HG03521 (cell line): ENCODE results near the gene DNM2.
"Not testable (repeated sequence)": the region's sequence is repeated elsewhere in the genome, so short reads cannot be mapped to it uniquely, and the experiment has no call there.

Source experiments
- ATAC-seq: cut with Tn5 transposase; IDR thresholded peaks from one replicate; pipeline ENCODE4 v1.9.1; 2021; ENCODE audit warnings: mild to moderate bottlenecking, moderate library complexity; ENCODE audit not compliant: unreplicated experiment

Gene DNM2

DNA sequence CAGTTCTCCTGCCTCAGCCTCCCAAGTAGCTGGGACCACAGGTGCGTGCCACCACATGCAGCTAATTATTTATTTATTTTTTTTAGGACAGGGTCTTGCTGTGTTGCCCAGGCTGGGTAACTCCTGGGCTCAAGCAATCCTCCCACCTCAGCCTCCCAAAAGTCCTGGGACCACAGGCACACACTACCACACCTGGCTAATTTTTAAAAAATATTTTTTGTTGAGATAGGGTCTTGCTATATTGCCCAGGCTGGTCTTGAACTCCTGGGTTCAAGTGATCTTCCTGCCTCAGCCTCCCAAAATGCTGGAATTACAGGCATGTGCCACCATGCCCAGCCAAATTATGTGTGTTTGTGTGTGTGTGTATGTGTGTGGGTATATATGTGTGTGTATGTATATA is 139.0 kb downstream of the DNM2 start:
- not testable (repeated sequence) for ATAC-seq

DNA sequence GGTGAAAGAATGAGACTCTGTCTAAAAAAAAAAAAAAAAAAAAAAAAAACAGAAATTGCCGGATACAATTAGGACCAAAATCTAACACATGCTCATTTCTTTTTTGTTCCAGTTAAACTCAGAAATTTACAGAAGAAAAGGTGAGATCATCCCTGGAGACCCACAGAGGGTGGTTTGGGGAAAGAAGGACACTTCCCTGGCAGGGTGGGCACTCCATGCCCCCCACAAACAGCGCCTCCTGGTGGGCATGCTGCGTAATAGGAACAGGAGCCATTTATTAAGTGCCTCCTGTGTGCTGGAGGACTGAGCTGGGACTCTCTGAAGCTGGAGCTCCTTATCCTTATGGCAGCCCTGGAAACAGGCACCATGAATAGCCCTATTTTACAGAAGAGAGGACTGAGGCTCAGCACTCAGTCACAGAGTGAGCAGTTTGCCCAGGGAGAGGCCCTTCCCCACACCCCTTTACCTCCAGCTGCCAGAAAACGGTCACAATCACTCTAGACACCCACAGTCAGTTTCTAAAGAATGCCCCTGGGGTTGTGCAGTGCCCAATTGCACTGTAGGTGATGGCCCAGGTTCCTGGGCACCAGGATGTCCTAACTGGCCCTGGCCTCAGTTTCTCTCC is 140.4 kb downstream of the DNM2 start:
- ATAC-seq, result no peak

DNA sequence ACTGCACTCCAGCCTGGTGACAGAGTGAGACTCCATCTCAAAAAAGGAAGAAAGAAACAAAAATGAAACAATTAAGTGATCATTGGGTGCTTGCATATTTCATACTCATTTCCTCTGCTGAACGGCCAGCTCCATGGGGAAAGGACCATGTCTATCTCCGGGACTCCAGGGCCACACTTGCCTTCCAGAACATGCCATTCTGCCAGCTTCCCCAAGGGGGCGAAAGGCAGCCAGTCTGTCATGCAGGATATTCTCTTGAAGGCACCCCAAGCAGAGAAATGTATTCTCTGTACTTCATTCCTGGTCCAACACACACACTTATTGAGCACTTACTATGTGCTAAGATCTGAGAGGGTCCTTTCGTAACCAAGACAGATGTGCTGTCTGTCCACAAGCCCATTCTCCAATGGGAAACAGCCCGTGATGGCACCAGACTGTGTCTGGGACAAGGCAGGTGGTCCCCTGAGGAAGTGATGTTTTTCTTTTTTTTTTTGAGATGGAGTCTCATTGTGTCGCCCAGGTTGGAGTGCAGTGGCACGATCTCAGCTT is 143.3 kb downstream of the DNM2 start:
- ATAC-seq, result no peak

DNA sequence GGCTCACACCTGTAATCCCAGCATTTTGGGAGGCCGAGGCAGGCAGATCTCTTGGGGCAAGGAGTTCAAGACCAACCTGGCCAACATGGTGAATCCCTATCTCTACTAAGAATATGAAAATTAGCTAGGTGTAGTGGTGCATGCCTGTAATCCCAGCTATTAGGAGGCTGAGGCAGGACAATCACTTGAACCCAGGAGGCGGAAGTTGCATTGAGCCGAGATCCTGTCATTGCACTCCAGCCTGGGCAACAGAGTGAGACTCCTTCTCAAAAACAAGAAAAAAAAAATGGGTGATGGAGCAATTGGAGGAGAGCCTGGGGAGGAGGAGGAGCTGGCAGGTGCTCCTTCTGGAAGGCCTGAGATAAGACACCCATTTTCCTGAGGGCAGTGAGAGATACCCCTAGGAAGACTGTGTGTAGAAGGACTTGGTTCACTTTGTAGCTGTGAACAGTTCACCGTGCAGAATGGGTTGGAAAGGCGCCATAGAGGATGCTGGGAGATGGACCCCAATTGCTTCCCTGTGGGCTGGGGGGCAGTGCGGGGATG is 144.8 kb downstream of the DNM2 start:
- ATAC-seq, result no peak

DNA sequence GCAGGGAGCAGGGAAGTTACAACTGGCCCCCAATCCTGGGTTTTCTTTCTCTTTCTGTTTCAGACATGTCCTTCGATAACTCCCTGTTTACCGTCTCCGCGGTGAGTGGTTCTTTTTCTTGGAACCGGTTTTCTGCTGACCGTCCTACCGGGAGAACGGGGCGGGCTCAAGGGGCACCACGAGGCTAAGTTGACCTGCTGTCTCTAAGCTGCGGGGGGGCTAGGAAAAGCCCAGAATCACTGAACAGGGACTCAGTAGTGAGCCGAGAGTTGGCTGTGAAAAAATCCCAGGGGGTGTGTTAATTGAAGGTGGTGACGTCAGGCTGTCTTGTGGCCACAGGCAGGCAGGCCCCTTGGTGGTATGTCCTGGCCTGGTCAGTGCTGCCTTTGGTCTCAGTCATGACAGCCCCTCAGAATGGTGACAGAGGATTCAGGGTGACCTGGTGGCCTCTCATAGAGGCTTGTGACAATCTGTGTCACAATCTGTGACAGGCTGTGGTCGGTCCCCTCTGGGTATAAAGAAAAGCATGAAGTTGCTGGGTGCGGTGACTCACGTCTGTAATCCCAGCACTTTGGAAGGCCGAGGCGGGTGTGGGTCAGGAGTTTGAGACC is 145.3 kb downstream of the DNM2 start:
- no peak for ATAC-seq

DNA sequence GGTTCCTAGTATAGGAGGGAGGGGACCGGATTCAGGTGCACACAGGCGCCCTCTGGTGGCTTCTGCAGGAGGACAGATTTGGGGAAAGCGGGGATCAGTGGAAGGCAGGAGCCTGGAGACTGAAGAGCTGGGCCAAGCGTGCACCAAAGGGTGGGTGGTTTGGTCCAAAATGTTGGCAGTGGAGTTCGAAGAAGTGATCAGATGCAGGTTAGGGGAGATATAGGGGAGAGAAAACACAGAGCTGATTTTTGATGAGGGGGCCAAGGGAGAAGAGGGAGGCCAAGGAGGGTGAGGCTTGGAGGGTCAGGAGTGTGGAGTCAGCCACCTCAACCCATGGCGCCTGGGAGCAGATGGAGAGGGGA is 146.6 kb downstream of the DNM2 start:
- ATAC-seq, result no peak

DNA sequence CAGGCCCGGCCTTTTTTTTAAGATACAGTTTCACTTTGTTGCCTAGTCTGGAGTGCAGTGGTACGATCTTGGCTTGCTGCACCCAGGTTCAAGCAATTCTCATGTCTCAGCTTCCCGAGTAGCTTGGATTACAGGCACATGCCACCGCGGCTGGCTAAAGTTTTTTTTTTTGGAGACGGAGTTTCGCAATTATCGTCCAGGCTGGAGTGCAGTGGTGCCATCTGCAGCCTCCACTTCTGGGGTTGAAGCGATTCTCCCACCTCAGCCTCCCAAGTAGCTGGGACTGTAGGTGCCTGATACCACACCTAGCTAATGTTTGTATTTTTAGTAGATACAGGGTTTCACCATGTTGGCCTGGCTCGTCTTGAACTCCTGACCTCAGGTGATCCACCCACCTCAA is 148.6 kb downstream of the DNM2 start:
- no peak for ATAC-seq

DNA sequence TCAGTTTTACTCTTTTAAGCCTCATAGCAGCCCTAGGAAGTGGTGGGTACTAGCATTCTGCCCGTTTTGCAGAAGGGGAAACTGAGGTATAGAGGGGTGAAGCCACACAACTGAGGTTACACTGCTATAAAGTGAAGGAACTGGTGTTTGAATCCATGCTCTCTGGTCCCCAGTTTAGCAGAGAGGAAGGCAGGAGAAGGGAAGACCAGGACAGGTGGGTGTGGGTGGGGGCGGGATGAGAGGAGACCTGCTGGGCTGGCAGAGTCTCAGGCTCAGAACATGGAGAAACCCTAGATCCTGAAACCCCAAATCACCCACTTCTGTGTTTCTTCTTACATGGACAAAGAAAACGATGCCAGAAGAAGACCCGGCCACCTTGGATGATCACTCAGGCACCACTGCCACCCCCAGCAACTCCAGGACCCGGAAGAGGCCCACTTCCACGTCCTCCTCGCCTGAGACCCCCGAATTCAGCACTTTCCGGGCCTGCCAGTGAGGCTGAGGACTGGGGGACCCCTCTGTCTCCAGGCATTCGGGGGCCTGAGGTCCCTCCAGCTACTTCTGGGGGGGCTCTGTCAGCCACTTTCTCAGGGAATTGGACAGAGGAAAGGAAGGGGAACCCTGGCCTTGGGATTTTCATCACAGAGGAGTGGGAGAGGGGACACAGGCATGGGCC is 151.1 kb downstream of the DNM2 start:
- no peak for ATAC-seq

DNA sequence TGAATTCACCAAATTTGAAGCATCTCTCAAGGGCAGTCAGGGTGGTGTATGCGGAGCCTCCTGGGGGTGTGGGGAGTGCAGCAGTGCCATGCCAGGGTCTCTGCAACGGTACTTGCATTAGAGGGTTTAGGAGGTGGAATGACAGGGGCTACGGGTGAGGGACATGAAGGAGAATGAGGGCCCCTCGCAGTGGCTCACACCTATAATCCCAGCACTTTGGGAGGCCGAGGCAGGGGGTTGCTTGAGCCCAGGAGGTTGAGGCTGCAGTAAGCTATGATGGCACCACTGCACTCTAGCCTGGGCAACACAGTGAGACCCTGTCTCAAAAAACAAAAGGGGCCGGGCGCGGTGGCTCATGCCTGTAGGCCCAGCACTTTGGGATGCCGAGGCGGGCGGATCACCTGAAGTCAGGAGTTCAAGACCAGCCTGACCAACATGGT is 152.0 kb downstream of the DNM2 start:
- not testable (repeated sequence) for ATAC-seq

DNA sequence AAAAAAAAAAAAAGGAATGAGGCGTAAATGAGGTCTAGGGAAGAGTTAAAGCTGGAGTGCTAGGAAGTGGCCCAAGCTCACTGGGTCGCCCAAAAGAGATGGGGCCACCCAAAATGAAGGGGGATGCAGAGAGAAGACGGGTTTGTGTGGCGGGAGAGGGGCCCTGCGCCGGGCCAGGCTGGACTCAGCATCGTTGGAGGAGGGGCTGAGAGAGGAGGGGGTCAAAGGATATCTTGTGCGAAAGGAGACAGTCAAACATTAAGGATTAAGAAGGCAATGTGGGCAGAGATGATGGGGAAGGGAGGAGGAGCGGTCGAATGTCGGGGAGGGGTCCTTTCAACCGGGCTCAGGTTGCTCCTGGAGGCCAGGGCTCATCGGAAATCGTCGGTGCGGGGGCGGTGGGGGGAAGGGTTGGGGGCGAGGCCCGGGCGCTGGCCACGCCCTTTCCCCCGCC is 152.6 kb downstream of the DNM2 start:
- ATAC-seq, result no peak

DNA sequence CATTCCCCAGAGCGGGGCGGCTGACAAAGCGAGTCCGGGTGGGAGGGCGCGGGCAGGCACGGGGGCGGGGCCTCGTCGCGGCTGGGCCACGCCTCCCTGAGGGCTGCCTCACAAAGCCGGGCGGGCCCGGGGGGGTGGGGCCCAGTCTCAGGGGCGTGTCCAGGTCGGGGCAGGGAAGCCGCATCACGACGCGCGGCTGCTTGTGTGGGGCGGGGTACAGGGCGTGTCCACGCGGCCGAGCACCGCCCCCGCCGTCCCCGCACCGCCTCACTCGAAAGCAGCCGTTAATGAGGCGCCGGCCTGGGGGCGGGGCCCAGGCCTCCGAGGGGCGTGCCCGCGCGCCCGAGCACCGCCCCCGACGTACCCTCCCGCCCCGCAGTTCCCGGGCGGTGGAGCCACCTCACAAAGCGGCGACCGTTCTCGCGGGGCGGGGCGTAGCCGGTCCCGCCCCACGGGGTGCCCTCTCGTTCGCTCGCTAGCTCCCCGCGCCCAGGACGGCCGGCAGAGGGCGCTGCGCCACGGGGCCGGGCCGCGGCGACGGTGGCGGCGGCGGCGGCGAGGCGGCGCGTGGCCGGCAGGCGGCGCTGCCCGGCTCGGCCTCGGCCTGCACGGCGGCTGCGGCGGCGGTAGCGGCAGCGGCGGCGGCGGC is 153.2 kb downstream of the DNM2 start, which contains the start of gene CARM1:
Gene CARM1 (plus strand): TSS at position 599 of the 649 bp plus-strand sequence. CDS start 150 bp downstream, outside the sequence.
- peak; percentile 77 for ATAC-seq

DNA sequence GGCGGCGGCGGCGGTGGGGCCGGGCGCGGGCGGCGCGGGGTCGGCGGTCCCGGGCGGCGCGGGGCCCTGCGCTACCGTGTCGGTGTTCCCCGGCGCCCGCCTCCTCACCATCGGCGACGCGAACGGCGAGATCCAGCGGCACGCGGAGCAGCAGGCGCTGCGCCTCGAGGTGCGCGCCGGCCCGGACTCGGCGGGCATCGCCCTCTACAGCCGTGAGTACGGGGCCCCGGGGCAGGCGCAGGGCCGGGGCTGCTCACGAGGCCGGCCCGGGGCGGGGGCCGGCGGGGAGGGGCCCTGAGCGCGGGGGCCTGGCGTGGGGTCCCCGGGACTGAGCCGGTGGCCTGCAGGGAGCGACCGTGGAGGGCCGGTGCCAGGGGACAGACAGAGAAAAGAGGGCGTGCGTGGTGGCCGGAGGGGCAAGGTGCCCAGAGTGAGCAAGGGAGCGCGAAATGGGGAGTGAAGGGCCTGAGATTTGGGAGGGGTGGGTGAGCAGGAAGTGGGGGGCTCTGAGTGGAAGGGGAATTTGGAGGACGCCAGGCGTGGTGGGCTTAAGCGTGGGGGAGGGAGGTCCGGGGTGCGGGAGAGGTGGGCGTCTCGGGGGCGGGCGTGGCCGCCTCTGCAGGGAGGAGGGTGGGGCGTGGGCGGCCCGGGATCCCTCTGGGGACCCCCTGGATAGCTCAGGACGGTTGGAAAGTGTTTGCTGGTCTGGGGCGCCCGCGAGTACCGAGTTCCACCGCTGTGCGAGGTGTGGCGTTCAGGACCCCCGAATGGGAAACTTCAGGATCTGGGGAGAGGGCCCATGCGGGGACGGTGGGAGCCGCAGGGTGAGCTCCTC is 154.0 kb downstream of the DNM2 start:
- peak; percentile 18 for ATAC-seq

DNA sequence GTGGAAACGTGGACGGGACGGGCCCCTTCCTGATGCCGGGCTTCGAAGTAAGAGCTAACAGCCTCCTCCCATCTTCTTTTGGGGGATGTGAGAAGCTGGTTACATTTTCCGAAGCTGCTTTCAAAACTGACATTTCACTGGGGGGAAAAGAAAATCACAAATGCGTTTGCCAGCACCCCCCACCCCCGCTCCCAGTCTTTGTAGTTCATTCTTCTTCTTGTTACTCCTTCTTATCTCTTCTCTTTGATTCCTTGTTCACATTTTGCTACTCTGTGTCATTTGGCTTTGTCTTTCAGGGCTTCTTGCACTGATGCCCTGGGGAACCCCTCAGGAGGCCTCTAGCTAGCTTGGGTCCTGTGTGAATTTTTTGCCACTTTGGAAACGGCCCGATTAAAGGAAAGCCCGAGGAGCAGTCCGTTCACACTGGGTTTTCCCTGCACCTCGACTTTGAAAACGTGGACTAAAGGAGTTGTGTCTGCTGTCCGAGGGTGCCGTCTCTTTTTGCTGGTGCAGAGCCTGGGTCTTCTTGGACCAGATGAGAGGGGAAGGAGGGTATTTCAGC is 154.7 kb downstream of the DNM2 start:
- no peak for ATAC-seq

DNA sequence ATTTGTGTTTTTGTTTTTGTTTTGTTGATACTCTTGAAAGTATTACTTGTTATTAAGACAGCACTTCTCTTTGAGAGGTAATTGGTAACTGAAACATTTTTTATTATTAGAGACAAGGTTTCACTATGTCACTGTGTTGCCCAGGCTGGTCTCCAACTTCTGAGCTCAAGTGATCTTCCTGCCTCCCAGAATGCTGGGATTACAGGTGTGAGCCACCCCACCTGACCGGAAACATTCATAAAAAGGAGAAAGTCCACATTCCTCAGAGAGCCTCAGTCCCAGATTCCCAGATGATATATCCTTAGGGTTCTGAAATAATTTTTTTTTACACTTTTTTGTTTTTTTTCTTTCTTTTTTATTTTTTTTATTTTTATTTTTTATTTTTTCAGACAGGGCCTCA is 156.1 kb downstream of the DNM2 start:
- ATAC-seq, result no peak

DNA sequence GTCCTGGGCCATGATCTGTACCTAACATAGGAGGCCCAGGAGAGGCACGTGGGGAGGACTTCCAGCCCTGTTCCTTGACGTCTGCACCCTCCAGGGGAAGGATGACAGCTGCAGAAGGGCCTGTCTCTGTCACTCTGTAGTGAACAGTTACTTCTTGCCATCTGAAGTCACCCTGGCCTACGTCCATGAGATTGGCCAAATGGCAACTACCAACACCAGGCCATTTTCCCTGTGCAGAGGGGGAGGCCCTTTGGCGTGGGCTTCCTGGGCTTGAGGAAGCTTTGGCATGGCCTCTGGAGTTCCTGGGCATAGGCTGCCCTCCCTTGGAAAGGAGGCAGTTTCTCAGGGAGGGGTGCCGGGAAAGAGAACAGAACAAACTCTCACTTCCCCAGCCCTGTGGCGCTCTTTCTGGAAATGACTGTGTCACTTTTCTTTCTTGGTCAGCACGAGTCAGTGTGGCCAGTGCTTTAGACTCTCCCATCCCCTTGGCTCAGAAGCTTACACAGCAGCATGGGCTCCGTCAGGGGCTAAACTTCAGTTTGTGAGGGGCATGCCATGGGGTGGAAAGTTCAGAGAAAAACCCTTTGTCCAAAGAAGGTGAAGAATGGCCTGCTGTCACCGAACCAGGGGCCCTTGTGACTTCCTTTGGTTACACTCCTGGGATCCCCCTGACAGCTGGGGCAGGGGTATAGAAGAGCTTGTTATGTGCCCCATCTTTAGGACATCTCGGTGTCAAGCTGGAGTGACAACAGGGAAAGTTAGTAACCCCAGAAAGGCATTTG is 158.8 kb downstream of the DNM2 start:
- no peak for ATAC-seq

DNA sequence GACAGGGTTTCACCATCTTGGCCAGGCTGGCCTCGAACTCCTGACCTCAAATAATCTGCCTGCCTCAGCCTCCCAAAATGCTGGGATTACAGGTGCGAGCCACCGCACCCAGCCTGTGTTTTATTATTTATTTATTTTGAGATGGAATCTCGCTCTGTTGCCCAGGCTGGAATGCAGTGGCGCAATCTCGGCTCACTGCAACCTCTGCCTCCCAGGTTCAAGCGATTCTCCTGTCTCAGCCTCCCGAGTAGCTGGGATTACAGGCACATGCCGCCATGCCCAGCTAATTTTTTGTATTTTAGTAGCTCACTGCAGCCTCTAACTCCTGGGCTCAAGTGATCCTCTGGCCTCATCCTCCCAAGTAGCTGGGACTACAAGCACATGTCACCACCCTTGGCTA is 159.7 kb downstream of the DNM2 start:
- ATAC-seq, result not testable (repeated sequence)

DNA sequence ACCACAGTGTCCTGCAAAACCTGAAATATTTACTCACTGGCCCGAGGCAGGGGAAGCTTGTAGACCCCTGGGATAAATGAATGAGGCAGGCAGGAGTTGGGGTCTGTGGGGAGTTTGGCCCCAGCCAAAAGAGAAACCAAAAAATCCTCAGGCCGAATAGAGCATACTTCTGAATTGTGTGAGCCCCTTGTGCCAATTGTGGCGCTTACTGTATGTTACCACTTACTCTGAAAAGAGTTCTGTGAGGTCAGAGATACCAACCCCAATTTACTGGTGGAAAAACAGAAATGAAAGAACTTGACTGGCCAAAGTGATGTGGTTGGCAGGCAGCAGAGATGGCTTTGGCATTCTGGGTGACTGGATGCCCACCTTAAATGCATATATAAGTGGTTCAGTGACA is 160.4 kb downstream of the DNM2 start:
- no peak for ATAC-seq
